SK-N-MC (cell line): ENCODE data around the gene TRIM33.

ENCODE experiments used
- EZH2 ChIP-seq: fragments of 200-600 bp; sonication (generic); IDR thresholded peaks from one replicate; pipeline ENCODE4 v1.6.1; 2017; ENCODE audit warnings: antibody characterized with exemption
- FOXP2 ChIP-seq: optimal IDR thresholded peaks from 2 replicates; pipeline ENCODE3; 2011; ENCODE audit warnings: mild to moderate bottlenecking, moderate library complexity; ENCODE audit not compliant: insufficient read depth; ENCODE audit errors: extremely low read length, control extremely low read depth
- POLR2AphosphoS5 ChIP-seq: IDR thresholded peaks from 2 replicates; pipeline ENCODE4 v1.6.1; 2012; ENCODE audit warnings: mild to moderate bottlenecking, low read depth, low read length, borderline replicate concordance

GRCh38 chr1:114524944-114525343 is 13.9 kb upstream of the TRIM33 start:
- no peak for TF ChIP-seq EZH2
- TF ChIP-seq POLR2AphosphoS5: no peak
- TF ChIP-seq FOXP2: no peak
